Ishikawa (cell line): ENCODE data around the gene HTT.

Experiments
- CEBPB ChIP-seq: IDR thresholded peaks from 2 replicates; pipeline ENCODE4 v1.6.1; 2012
- CREB1 ChIP-seq: IDR thresholded peaks from 2 replicates; pipeline ENCODE4 v1.6.1; 2012; ENCODE audit warnings: low read depth
- EGR1 ChIP-seq: IDR thresholded peaks from 2 replicates; pipeline ENCODE4 v1.6.1; 2012
- EP300 ChIP-seq: IDR thresholded peaks from 2 replicates; pipeline ENCODE4 v1.6.1; 2012; ENCODE audit warnings: borderline replicate concordance
- FOXM1 ChIP-seq: IDR thresholded peaks from 2 replicates; pipeline ENCODE4 v1.6.1; 2012; ENCODE audit warnings: low read depth, borderline replicate concordance
- MAX ChIP-seq: IDR thresholded peaks from 2 replicates; pipeline ENCODE4 v1.6.1; 2012
- NFIC ChIP-seq: IDR thresholded peaks from 2 replicates; pipeline ENCODE4 v1.6.1; 2012
- RAD21 ChIP-seq: IDR thresholded peaks from 2 replicates; pipeline ENCODE4 v1.6.1; 2012; ENCODE audit warnings: low read depth
- REST ChIP-seq: IDR thresholded peaks from 2 replicates; pipeline ENCODE4 v1.6.1; 2012; ENCODE audit warnings: low read depth, mild to moderate bottlenecking
- TAF1 ChIP-seq: IDR thresholded peaks from 2 replicates; pipeline ENCODE4 v1.6.1; 2012; ENCODE audit warnings: low read depth, mild to moderate bottlenecking
- TCF12 ChIP-seq: IDR thresholded peaks from 2 replicates; pipeline ENCODE4 v1.6.1; 2012; ENCODE audit warnings: low read depth
- TEAD4 ChIP-seq: IDR thresholded peaks from 2 replicates; pipeline ENCODE4 v1.6.1; 2012
- USF1 ChIP-seq: IDR thresholded peaks from 2 replicates; pipeline ENCODE4 v1.6.1; 2012
- YY1 ChIP-seq: IDR thresholded peaks from 2 replicates; pipeline ENCODE4 v1.6.1; 2012; ENCODE audit warnings: low read depth
- ZBTB7A ChIP-seq: IDR thresholded peaks from 2 replicates; pipeline ENCODE4 v1.6.1; 2012; ENCODE audit warnings: low read depth

HTT gene

GRCh38 chr4:3225071-3225850 is 150.8 kb downstream of the HTT start:
- TF ChIP-seq REST (no peak), TAF1 (no peak), TEAD4 (no peak), EGR1 (no peak), ZBTB7A (no peak), CREB1 (no peak), RAD21 (no peak), USF1 (no peak), CEBPB (no peak)

GRCh38 chr4:3225936-3226335 is 151.5 kb downstream of the HTT start:
- no peak for TF ChIP-seq NFIC
- TF ChIP-seq TCF12 = no peak
- TF ChIP-seq EP300 = no peak
- no peak for TF ChIP-seq FOXM1
- no peak for TF ChIP-seq CEBPB
- TF ChIP-seq YY1 = no peak
- no peak for TF ChIP-seq TAF1

GRCh38 chr4:3226467-3226866 is 152.0 kb downstream of the HTT start:
- TF ChIP-seq ZBTB7A (no peak), RAD21 (no peak), MAX (no peak), TEAD4 (no peak), TAF1 (no peak), FOXM1 (no peak), EP300 (no peak), YY1 (no peak), REST (no peak), CREB1 (no peak), TCF12 (no peak), USF1 (no peak), EGR1 (no peak), CEBPB (no peak), NFIC (no peak)

- no peak for TF ChIP-seq CREB1
- no peak for TF ChIP-seq TCF12
- TF ChIP-seq RAD21 = no peak
- no peak for TF ChIP-seq YY1
- TF ChIP-seq TEAD4 = no peak
- no peak for TF ChIP-seq FOXM1
- TF ChIP-seq EP300 = no peak
- TF ChIP-seq CEBPB = no peak
- no peak for TF ChIP-seq EGR1
- no peak for TF ChIP-seq TAF1
Observed at GRCh38 chr4:3226944-3227343, 152.5 kb downstream of the HTT start.

- no peak for TF ChIP-seq MAX
- TF ChIP-seq USF1 = no peak
- no peak for TF ChIP-seq TEAD4
- no peak for TF ChIP-seq FOXM1
- no peak for TF ChIP-seq RAD21
- TF ChIP-seq NFIC = no peak
- no peak for TF ChIP-seq CEBPB
- no peak for TF ChIP-seq TAF1
- TF ChIP-seq ZBTB7A = no peak
- no peak for TF ChIP-seq EP300
- TF ChIP-seq EGR1 = no peak
- TF ChIP-seq REST = no peak
- TF ChIP-seq CREB1 = no peak
- no peak for TF ChIP-seq YY1
- no peak for TF ChIP-seq TCF12
Observed at GRCh38 chr4:3227878-3228675, 153.6 kb downstream of the HTT start.
